Mesendoderm (in vitro differentiated cells): ENCODE results near the gene HEXA.

Experiments used
- DNase-seq: peaks from one replicate; pipeline ENCODE4 v3.0.0; 2013
- H2AK5ac ChIP-seq: 2 replicates; pipeline ENCODE4 v1.6.1; 2013; ENCODE audit warnings: low read length, inconsistent platforms
- H2BK120ac ChIP-seq: 2 replicates; pipeline ENCODE4 v1.6.1; 2013; ENCODE audit warnings: low read depth, mild to moderate bottlenecking, low read length, moderate library complexity, mixed read lengths
- H2BK15ac ChIP-seq: replicated peaks from 2 replicates; pipeline ENCODE4 v1.6.1; 2013; ENCODE audit warnings: low read depth, mild to moderate bottlenecking, moderate library complexity
- H2BK5ac ChIP-seq: 2 replicates; pipeline ENCODE4 v1.6.1; 2013; ENCODE audit warnings: low read length, inconsistent platforms
- H3K18ac ChIP-seq: 2 replicates; pipeline ENCODE4 v1.6.1; 2013; ENCODE audit warnings: mild to moderate bottlenecking, low read length, mixed read lengths
- H3K23ac ChIP-seq: one replicate; pipeline ENCODE4 v1.6.1; 2013; ENCODE audit warnings: low read length
- H3K27ac ChIP-seq: 2 replicates; pipeline ENCODE4 v1.5.1; 2013; ENCODE audit warnings: low read depth, mild to moderate bottlenecking, inconsistent platforms, low read length, moderate library complexity
- H3K27me3 ChIP-seq: 2 replicates; pipeline ENCODE4 v1.6.1; 2013; ENCODE audit warnings: low read length, control low read depth, mild to moderate bottlenecking, inconsistent platforms; ENCODE audit not compliant: insufficient read depth, poor library complexity
- H3K36me3 ChIP-seq: 2 replicates; pipeline ENCODE4 v1.6.1; 2013; ENCODE audit warnings: low read length, inconsistent platforms; ENCODE audit not compliant: control insufficient read depth, insufficient read depth
- H3K4ac ChIP-seq: one replicate; pipeline ENCODE4 v1.6.1; 2013; ENCODE audit warnings: low read depth, mild to moderate bottlenecking, low read length, moderate library complexity
- H3K4me1 ChIP-seq: 2 replicates; pipeline ENCODE4 v1.6.1; 2013; ENCODE audit warnings: low read depth, low read length, inconsistent platforms; ENCODE audit not compliant: control insufficient read depth
- H3K4me2 ChIP-seq: 2 replicates; pipeline ENCODE4 v1.6.1; 2013; ENCODE audit warnings: low read length
- H3K4me3 ChIP-seq: 2 replicates; pipeline ENCODE4 v1.5.1; 2013; ENCODE audit warnings: mild to moderate bottlenecking, low read length
- H3K56ac ChIP-seq: one replicate; pipeline ENCODE4 v1.6.1; 2013; ENCODE audit warnings: low read length
- H3K79me1 ChIP-seq: 2 replicates; pipeline ENCODE4 v1.6.1; 2013; ENCODE audit warnings: low read length, inconsistent platforms
- H3K79me2 ChIP-seq: 2 replicates; pipeline ENCODE4 v1.6.1; 2013; ENCODE audit warnings: mild to moderate bottlenecking, low read length; ENCODE audit not compliant: control insufficient read depth, insufficient read depth
- H3K9ac ChIP-seq: 2 replicates; pipeline ENCODE4 v1.6.1; 2013; ENCODE audit warnings: low read length, inconsistent platforms
- H4K5ac ChIP-seq: one replicate; pipeline ENCODE4 v1.6.1; 2013; ENCODE audit warnings: low read length
- H4K8ac ChIP-seq: one replicate; pipeline ENCODE4 v1.6.1; 2013; ENCODE audit warnings: low read depth, mild to moderate bottlenecking, control low read depth, low read length, moderate library complexity
- WGBS: extraction: QIAGEN DNeasy Blood & Tissue Kit; methylation state at CpG from one replicate; pipeline ENCODE4 v1.1.7; 2013; ENCODE audit warnings: low lambda C conversion rate, missing lambda C conversion rate; ENCODE audit not compliant: insufficient coverage; ENCODE audit errors: extremely low coverage; 5-methylcytosine and 5-hydroxymethylcytosine counted together

HEXA gene

DNA sequence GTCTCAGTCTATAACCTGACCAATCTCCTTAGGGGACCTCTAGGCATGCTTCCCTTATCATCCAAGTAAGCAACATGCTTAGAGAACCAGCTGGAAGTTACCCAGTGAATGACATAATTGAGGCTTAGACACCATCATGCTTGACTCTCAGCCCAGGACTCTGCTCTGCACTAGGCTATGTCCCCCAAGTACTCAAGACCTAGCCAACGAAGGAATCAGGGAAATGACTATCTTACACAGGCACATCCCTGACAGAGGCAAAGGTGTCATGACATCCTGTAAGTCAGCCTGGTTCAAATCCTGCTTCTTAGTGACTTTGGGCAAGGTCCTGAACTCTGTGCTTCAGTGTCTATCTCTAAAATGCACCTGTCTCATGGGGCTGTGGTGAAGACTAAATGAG, 31.2 kb downstream of the HEXA start:
- no peak overlapping the region for H3K4ac ChIP-seq
- H3K27me3 ChIP-seq = no peaks in the 10 kb centered on the region
- H3K9ac ChIP-seq = no peak overlapping the region
- H4K8ac ChIP-seq = no peak overlapping the region
- H3K23ac ChIP-seq = no peak overlapping the region
- no peak overlapping the region for H2AK5ac ChIP-seq
- H3K4me2 ChIP-seq = no peak overlapping the region
- DNase-seq = no peak
- no peaks in the 10 kb centered on the region for H3K79me2 ChIP-seq
- H2BK120ac ChIP-seq = no peak overlapping the region
- H3K4me1 ChIP-seq = peaks cover 2% of the 10 kb centered on the region
- H3K4me3 ChIP-seq = no peak overlapping the region
- no peak overlapping the region for H4K5ac ChIP-seq
- H3K18ac ChIP-seq = no peak overlapping the region
- no peak overlapping the region for H2BK15ac ChIP-seq
- H3K27ac ChIP-seq = no peak overlapping the region
- no CpG with 5 or more reads among the region's 1 CpG for WGBS
- H3K79me1 ChIP-seq = no peaks in the 10 kb centered on the region
- H3K56ac ChIP-seq = no peak overlapping the region
- H3K36me3 ChIP-seq = peaks cover 3% of the 10 kb centered on the region
- no peak overlapping the region for H2BK5ac ChIP-seq

DNA sequence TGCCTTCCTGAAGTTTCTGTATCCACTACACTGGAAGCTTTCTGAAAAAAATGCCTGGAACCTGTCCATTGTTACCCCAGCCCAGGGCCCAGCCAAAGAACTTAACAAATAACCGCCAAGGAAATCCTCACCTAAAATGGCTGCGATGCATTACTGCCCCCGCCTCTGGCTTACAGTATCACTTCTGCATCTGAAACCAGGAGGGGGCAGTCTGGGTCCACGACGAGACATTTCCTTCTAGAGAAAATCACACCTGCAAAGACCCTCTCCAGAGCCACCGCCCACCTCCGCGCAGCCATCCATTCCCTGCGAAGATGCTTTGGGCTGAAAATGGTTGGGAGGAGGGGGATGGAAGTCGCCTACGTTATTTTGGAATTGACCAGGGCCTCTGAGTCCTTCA, 33.4 kb downstream of the HEXA start:
- H4K8ac ChIP-seq = no peak overlapping the region
- H2BK5ac ChIP-seq = no peak overlapping the region
- H2AK5ac ChIP-seq = no peak overlapping the region
- no peaks in the 10 kb centered on the region for H3K79me1 ChIP-seq
- H3K4me1 ChIP-seq = peaks cover 2% of the 10 kb centered on the region
- H4K5ac ChIP-seq = no peak overlapping the region
- H2BK15ac ChIP-seq = no peak overlapping the region
- no peak overlapping the region for H3K18ac ChIP-seq
- H3K23ac ChIP-seq = no peak overlapping the region
- no peaks in the 10 kb centered on the region for H3K79me2 ChIP-seq
- no peaks in the 10 kb centered on the region for H3K36me3 ChIP-seq
- DNase-seq = peak; percentile 88
- no peak overlapping the region for H2BK120ac ChIP-seq
- H3K4ac ChIP-seq = no peak overlapping the region
- WGBS = no CpG with 5 or more reads among the region's 11 CpGs
- H3K27me3 ChIP-seq = no peaks in the 10 kb centered on the region
- H3K56ac ChIP-seq = no peak overlapping the region
- no peak overlapping the region for H3K4me2 ChIP-seq
- H3K27ac ChIP-seq = no peak overlapping the region
- no peak overlapping the region for H3K4me3 ChIP-seq
- H3K9ac ChIP-seq = no peak overlapping the region

DNA sequence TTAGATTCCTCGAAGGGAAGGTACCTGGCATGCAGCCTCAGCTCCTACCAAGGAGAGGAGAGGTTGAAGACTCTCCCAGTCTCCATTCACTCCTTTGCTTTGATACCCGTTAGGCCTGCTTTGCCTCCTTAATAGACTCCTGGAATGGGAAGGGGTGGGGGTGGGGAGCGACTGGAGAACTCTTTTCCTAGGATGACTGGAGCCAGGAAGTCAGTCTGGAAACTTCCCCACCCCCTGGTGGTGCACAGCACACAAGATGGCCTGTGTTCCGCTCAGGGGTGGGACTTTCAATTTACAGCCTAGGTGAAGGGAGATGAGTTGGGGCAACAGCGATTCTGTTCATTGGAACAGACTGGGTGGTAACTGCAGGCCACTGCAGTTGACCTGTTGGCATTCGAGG, 34.5 kb downstream of the HEXA start:
- Histone ChIP-seq H2BK15ac (no peak overlapping the region), H3K18ac (no peak overlapping the region), H3K79me1 (no peaks in the 10 kb centered on the region), H3K79me2 (no peaks in the 10 kb centered on the region), H3K56ac (no peak overlapping the region), H3K4ac (no peak overlapping the region), H3K23ac (no peak overlapping the region), H3K27ac (no peak overlapping the region), H3K4me1 (peaks cover 2% of the 10 kb centered on the region), H2BK120ac (no peak overlapping the region), H2AK5ac (no peak overlapping the region), H4K8ac (no peak overlapping the region), H3K36me3 (no peaks in the 10 kb centered on the region), H3K27me3 (no peaks in the 10 kb centered on the region), H2BK5ac (no peak overlapping the region), H4K5ac (no peak overlapping the region), H3K4me3 (no peak overlapping the region), H3K9ac (no peak overlapping the region), H3K4me2 (no peak overlapping the region)
- peak; percentile 87 for DNase-seq
- WGBS = no CpG with 5 or more reads among the region's 6 CpGs

DNA sequence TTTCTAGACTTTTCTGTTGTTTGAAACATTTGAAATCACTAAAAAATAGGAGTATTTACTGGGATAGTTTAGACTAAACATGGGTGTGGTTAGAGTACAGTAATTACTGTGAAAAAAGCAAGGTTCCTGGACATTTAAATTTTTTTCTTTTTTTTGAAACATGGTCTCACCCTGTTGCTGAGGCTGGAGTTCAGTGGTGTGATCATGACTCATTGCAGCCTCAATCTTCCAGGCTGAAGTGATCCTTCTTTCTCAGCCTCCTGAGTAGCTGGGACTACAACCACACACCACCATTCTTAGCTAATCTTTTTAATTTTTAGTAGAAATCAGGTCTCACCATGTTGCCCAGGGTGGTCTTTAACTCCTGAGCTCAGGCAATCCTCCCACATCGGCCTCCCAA, 35.4 kb downstream of the HEXA start:
- no CpG with 5 or more reads among the region's 1 CpG for WGBS
- no peak overlapping the region for H3K27ac ChIP-seq

DNA sequence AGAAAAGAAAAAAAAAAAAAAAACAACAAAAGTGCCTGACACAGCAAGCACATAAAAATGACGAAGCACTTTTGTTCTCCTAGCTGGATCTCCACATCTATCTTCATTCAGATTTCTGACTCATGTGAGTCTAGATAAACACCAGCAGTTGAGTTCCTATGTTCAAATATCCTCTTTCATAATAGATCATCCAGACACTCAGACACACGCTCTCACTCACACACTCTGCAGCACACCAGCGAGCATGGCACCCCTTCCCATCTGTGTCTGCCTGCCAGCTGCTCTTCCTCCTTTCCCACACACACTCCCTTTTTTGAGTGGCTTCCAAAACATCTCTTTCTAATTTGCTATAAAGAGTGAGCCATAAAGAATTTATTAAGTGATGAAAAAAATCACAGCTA, 36.0 kb downstream of the HEXA start:
- H2BK15ac ChIP-seq = no peak overlapping the region
- no peak overlapping the region for H2AK5ac ChIP-seq
- no peaks in the 10 kb centered on the region for H3K27me3 ChIP-seq
- no peak overlapping the region for H4K8ac ChIP-seq
- no peak overlapping the region for H3K4me2 ChIP-seq
- DNase-seq = no peak
- H3K79me2 ChIP-seq = no peaks in the 10 kb centered on the region
- no peak overlapping the region for H3K4ac ChIP-seq
- no peak overlapping the region for H4K5ac ChIP-seq
- H3K9ac ChIP-seq = no peak overlapping the region
- peaks cover 2% of the 10 kb centered on the region for H3K4me1 ChIP-seq
- H3K23ac ChIP-seq = no peak overlapping the region
- H3K79me1 ChIP-seq = no peaks in the 10 kb centered on the region
- H3K27ac ChIP-seq = no peak overlapping the region
- WGBS = no CpG with 5 or more reads among the region's 3 CpGs
- H3K18ac ChIP-seq = no peak overlapping the region
- H3K36me3 ChIP-seq = no peaks in the 10 kb centered on the region
- no peak overlapping the region for H2BK5ac ChIP-seq
- H3K56ac ChIP-seq = no peak overlapping the region
- H2BK120ac ChIP-seq = no peak overlapping the region
- H3K4me3 ChIP-seq = no peak overlapping the region

More for the DNA sequence above, 35.4 kb downstream of the HEXA start:
- Histone ChIP-seq H2AK5ac (no peak overlapping the region), H2BK5ac (no peak overlapping the region), H3K4me1 (peaks cover 2% of the 10 kb centered on the region), H3K9ac (no peak overlapping the region), H3K4me2 (no peak overlapping the region), H2BK15ac (no peak overlapping the region), H3K4me3 (no peak overlapping the region), H3K36me3 (no peaks in the 10 kb centered on the region), H3K79me2 (no peaks in the 10 kb centered on the region), H3K79me1 (no peaks in the 10 kb centered on the region), H3K23ac (no peak overlapping the region), H3K18ac (no peak overlapping the region), H4K8ac (no peak overlapping the region), H3K4ac (no peak overlapping the region), H4K5ac (no peak overlapping the region), H3K27me3 (no peaks in the 10 kb centered on the region), H2BK120ac (no peak overlapping the region), H3K56ac (no peak overlapping the region)
- no peak for DNase-seq

GRCh38 chr15:72338617-72339321, 37.0 kb downstream of the HEXA start:
- Histone ChIP-seq H3K56ac (no peak overlapping the region), H2BK120ac (no peak overlapping the region), H3K23ac (no peak overlapping the region), H3K79me2 (no peaks in the 10 kb centered on the region), H3K9ac (no peak overlapping the region), H3K4me2 (no peak overlapping the region), H3K27ac (no peak overlapping the region), H3K18ac (no peak overlapping the region), H4K5ac (no peak overlapping the region), H3K4me3 (no peak overlapping the region), H3K36me3 (no peaks in the 10 kb centered on the region), H2BK5ac (no peak overlapping the region), H3K4me1 (peaks cover 2% of the 10 kb centered on the region), H3K4ac (no peak overlapping the region), H4K8ac (no peak overlapping the region), H2BK15ac (no peak overlapping the region), H3K27me3 (no peaks in the 10 kb centered on the region), H2AK5ac (no peak overlapping the region), H3K79me1 (no peaks in the 10 kb centered on the region)
- WGBS = no CpG with 5 or more reads among the region's 9 CpGs
- DNase-seq = no peak
